NT2/D1 (cell line): ENCODE data around the gene PTGIS.

Experiments used
- DNase-seq: peaks from one replicate; pipeline ENCODE4 v3.0.0-alpha.2; 2011; ENCODE audit warnings: low read depth, low spot score
- H3K27me3 ChIP-seq: 2 replicates; pipeline ENCODE4 v1.6.0; 2011; ENCODE audit warnings: mild to moderate bottlenecking; ENCODE audit not compliant: insufficient read length, insufficient read depth
- H3K36me3 ChIP-seq: 2 replicates; pipeline ENCODE4 v1.6.1; 2011; ENCODE audit warnings: mild to moderate bottlenecking, low read length, mixed read lengths; ENCODE audit not compliant: insufficient read depth, insufficient read length
- H3K4me1 ChIP-seq: 2 replicates; pipeline ENCODE4 v1.5.1; 2011; ENCODE audit not compliant: insufficient read depth, insufficient read length
- H3K4me3 ChIP-seq: 2 replicates; pipeline ENCODE4 v1.5.1; 2011; ENCODE audit warnings: low read depth; ENCODE audit not compliant: insufficient read length
- H3K9ac ChIP-seq: 2 replicates; pipeline ENCODE4 v1.6.0; 2011; ENCODE audit warnings: low read depth; ENCODE audit not compliant: insufficient read length
- H3K9me3 ChIP-seq: 2 replicates; pipeline ENCODE4 v1.5.1; 2011; ENCODE audit warnings: mild to moderate bottlenecking, low read length; ENCODE audit not compliant: insufficient read depth
- SUZ12 ChIP-seq: IDR thresholded peaks from 2 replicates; pipeline ENCODE4 v1.6.1; 2011; ENCODE audit not compliant: insufficient read length, insufficient read depth; ENCODE audit errors: extremely low read depth
- YY1 ChIP-seq: IDR thresholded peaks from 2 replicates; pipeline ENCODE4 v1.6.1; 2011; ENCODE audit not compliant: insufficient read length, insufficient read depth
- ZNF274 ChIP-seq: IDR thresholded peaks from 2 replicates; pipeline ENCODE4 v1.6.1; 2011; ENCODE audit warnings: mild to moderate bottlenecking, low read depth, low read length

The PTGIS gene

DNA sequence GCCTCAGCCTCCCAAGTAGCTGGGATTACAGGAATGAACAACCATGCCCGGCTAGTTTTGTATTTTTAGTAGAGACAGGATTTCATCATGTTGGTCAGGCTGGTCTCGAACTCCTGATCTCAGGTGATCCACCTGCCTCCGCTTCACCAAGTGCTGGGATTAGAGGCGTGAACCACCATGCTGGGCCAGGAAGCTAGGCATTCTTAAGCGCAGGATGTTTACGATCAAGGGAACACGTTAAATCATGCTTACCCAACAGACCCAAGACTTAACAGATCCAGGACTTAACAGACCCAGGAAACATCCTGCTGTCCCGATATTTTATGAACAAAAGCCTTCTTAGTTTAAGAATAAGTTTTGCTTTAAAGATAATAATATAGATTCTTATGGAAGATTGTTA is 9.1 kb downstream of the PTGIS start:
- DNase-seq: no peak
- Histone ChIP-seq H3K4me3 (no peak overlapping the region), H3K27me3 (no peaks in the 10 kb centered on the region), H3K36me3 (peaks cover 7% of the 10 kb centered on the region), H3K9ac (no peak overlapping the region), H3K4me1 (peaks cover 12% of the 10 kb centered on the region), H3K9me3 (peaks cover 18% of the 10 kb centered on the region)
- TF ChIP-seq SUZ12 (no peak), ZNF274 (no peak), YY1 (no peak)

DNA sequence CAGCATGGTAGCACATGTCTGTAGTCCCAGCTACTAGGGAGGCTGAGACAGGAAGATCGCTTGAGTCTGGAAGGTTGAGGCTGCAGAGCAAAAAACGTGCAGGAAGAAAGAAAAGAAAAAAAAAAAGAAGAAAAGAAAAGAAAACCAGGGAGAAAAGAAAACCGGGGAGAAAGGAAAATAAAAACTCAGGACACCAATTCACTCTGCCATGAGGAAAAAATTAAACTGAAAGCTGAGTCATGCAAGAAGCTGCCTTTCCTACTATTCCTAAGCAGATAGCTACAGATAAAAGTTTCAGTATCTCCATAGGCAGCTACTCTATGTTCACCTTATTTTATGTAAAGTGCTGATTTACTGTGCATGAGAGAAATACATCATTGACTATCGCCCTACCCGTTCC is 10.5 kb downstream of the PTGIS start:
- H3K4me1 ChIP-seq: peaks cover 12% of the 10 kb centered on the region
- no peak overlapping the region for H3K4me3 ChIP-seq
- peaks cover 3% of the 10 kb centered on the region for H3K36me3 ChIP-seq
- DNase-seq: no peak
- H3K9ac ChIP-seq: no peak overlapping the region
- no peaks in the 10 kb centered on the region for H3K27me3 ChIP-seq
- TF ChIP-seq ZNF274: no peak
- TF ChIP-seq YY1: no peak
- TF ChIP-seq SUZ12: no peak
- peaks cover 22% of the 10 kb centered on the region for H3K9me3 ChIP-seq

- Histone ChIP-seq H3K4me1 (peaks cover 9% of the 10 kb centered on the region), H3K4me3 (no peak overlapping the region), H3K36me3 (peaks cover 3% of the 10 kb centered on the region), H3K9ac (no peak overlapping the region), H3K9me3 (peaks cover 22% of the 10 kb centered on the region), H3K27me3 (no peaks in the 10 kb centered on the region)
- TF ChIP-seq SUZ12 (no peak), ZNF274 (no peak), YY1 (no peak)
- DNase-seq: no peak
These were observed 11.3 kb downstream of the PTGIS start for GRCh38 chr20:49556621-49557020.

DNA sequence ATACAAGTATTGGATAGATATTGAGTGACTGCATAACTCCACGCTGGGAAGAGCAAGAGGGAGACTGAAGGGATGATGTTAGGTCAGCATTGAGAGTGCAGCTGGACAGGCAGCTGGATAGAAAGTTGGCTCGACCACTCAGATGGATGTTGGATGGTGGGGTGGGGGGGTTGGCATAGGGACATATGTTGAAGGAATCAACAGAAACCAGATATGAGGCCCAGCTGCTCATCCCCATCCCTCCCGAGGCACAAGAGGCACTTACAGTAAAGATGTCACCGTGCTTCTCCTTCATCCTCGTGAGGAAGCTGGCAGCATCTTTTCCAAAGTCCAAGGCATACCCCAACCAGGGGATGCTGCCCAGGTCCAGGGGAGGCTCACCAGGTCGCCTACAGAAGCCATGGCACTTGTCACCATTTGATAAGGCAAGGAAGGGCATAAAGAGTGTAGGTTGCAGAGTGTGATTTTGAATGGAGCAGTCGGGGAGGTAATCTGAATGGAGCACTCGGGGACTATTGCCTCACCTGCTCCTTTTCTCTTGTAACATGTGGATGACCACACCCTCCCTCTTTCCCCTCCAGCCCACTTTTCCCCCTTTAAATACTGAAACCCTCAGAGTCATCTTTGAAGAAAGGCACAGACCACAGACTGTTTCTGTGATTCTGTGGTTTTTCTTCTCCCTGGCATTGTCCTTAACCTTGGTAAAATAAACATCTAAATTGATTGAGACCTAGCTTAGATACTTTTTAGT is 18.0 kb downstream of the PTGIS start:
- Histone ChIP-seq H3K27me3 (no peaks in the 10 kb centered on the region), H3K9me3 (peaks cover 25% of the 10 kb centered on the region), H3K36me3 (peaks cover 32% of the 10 kb centered on the region), H3K4me3 (no peak overlapping the region), H3K4me1 (no peaks in the 10 kb centered on the region), H3K9ac (no peak overlapping the region)
- TF ChIP-seq ZNF274 (no peak), SUZ12 (no peak), YY1 (no peak)
- no peak for DNase-seq

DNA sequence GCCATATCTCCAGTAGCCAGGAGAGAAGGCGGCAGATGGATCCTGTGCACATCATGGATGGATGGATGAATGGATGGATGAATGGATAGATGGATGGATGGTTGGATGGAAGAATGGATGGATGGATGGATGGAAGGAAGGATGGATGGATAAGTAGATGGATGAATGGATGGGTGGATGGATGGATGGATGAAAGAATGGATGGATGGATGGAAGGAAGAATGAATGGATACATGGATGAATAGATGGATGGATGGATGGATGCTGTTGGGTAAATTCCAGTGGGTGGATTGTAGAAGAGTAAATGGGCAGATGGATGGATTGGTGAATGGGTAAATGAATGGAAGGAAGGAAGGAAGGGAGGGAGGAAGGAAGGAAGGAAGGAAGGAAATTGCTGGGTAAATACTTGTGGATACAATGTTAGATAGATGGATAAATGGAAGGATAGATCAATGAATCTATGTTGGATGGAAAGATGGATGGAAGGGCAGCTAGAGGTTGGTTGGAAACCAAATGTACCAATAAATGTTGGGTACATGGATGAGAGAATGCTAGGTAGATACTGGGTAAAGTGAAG is 19.5 kb downstream of the PTGIS start:
- H3K36me3 ChIP-seq: peaks cover 45% of the 10 kb centered on the region
- no peaks in the 10 kb centered on the region for H3K27me3 ChIP-seq
- no peaks in the 10 kb centered on the region for H3K4me1 ChIP-seq
- H3K4me3 ChIP-seq: no peak overlapping the region
- TF ChIP-seq YY1 (no peak), ZNF274 (no peak), SUZ12 (no peak)
- DNase-seq: no peak
- H3K9ac ChIP-seq: no peak overlapping the region
- peaks cover 12% of the 10 kb centered on the region for H3K9me3 ChIP-seq

DNA sequence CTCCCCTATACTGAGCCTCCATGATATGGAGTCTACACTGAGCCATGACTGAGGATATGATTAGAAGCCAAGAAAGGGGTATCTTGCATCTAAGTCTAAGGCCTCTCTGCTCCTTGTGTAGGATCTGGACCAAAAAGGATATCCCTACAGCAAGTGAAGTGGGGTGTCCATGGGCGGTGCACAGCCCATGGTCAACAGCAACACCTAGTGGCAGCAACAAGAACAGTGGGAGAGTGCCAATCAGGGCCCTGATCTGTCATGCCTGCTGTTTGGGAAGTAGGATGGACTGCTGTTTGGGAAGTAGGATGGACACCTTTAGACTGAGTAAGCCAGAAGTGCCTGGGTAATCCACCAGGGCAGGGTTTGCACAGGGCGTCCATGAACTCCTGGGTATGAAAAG is 22.4 kb downstream of the PTGIS start:
- no peak for DNase-seq
- TF ChIP-seq ZNF274 (no peak), YY1 (no peak), SUZ12 (no peak)
- no peaks in the 10 kb centered on the region for H3K27me3 ChIP-seq
- H3K4me3 ChIP-seq: no peak overlapping the region
- peaks cover 59% of the 10 kb centered on the region for H3K36me3 ChIP-seq
- no peaks in the 10 kb centered on the region for H3K4me1 ChIP-seq
- H3K9me3 ChIP-seq: peaks cover 12% of the 10 kb centered on the region; the same call in 1 of the 2 replicates
- no peak overlapping the region for H3K9ac ChIP-seq

- H3K27me3 ChIP-seq: no peaks in the 10 kb centered on the region
- no peak overlapping the region for H3K9ac ChIP-seq
- H3K4me3 ChIP-seq: no peak overlapping the region
- H3K4me1 ChIP-seq: peaks cover 7% of the 10 kb centered on the region
- peaks cover 59% of the 10 kb centered on the region for H3K36me3 ChIP-seq
- no peak for TF ChIP-seq ZNF274
- no peak for TF ChIP-seq SUZ12
- TF ChIP-seq YY1: no peak
- DNase-seq: no peak
- peaks cover 12% of the 10 kb centered on the region; the same call in 1 of the 2 replicates for H3K9me3 ChIP-seq
These were observed 23.4 kb downstream of the PTGIS start for GRCh38 chr20:49544535-49544934.
